Body of pancreas (tissue), 4 donors: ENCODE data around the gene DAPP1.

Experiments used
- POLR2A ChIP-seq, 3 donors: fragments of 450-650 bp; IDR thresholded peaks; one replicate each; pipeline ENCODE4 v1.6.1; 2016; ENCODE audit warnings: antibody characterized with exemption in 3 of 3, mild to moderate bottlenecking in 2 of 3
- TF ChIP-seq, protein P1 (sequence below), 7 experiments: fragments of 450-650 bp in 4 of 7; fragments of 200-600 bp in 3 of 7; sonication (generic) in 3 of 7; IDR thresholded peaks; one replicate each; pipeline ENCODE4 v1.5.1; 2016 to 2019; ENCODE audit warnings: antibody characterized with exemption in 7 of 7

DNA sequence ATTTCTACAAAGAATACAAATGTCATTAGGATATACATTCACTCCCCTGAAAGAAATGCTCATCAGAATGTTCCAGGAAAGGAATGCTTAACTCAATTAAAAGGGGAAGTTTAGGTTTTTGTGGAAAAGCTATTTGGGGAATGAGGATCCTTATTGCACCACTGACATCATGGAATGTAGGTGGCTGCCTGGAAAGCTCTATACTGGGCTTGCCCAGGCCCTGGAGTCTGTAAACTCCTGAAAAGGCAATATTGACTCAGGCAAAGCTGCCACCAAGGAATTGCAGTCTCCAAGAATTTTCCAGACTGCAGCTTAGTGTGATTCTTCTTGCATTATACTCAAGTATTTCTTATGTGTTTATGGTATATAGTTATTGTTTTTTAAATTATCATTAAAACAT, 15.7 kb downstream of the DAPP1 start:
- TF ChIP-seq, protein P1, sequence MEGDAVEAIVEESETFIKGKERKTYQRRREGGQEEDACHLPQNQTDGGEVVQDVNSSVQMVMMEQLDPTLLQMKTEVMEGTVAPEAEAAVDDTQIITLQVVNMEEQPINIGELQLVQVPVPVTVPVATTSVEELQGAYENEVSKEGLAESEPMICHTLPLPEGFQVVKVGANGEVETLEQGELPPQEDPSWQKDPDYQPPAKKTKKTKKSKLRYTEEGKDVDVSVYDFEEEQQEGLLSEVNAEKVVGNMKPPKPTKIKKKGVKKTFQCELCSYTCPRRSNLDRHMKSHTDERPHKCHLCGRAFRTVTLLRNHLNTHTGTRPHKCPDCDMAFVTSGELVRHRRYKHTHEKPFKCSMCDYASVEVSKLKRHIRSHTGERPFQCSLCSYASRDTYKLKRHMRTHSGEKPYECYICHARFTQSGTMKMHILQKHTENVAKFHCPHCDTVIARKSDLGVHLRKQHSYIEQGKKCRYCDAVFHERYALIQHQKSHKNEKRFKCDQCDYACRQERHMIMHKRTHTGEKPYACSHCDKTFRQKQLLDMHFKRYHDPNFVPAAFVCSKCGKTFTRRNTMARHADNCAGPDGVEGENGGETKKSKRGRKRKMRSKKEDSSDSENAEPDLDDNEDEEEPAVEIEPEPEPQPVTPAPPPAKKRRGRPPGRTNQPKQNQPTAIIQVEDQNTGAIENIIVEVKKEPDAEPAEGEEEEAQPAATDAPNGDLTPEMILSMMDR (IDR thresholded peaks at IDR 0.05), result no peak
- TF ChIP-seq POLR2A (IDR thresholded peaks at IDR 0.05), result no peak
